Neuron (in vitro differentiated cells): ENCODE measurements around the gene DROSHA.

ENCODE experiments used
- H2AFZ ChIP-seq: one replicate; pipeline ENCODE4 v1.6.1; 2013; ENCODE audit warnings: low read depth, mild to moderate bottlenecking, inconsistent platforms, low read length, moderate library complexity
- H3K27me3 ChIP-seq: one replicate; pipeline ENCODE4 v1.6.1; 2013; ENCODE audit warnings: low read length; ENCODE audit not compliant: insufficient read depth
- H3K36me3 ChIP-seq: one replicate; pipeline ENCODE4 v1.6.1; 2013; ENCODE audit warnings: low read length; ENCODE audit not compliant: insufficient read depth
- H3K4me1 ChIP-seq: one replicate; pipeline ENCODE4 v1.6.1; 2013; ENCODE audit warnings: low read length; ENCODE audit not compliant: insufficient read depth
- H3K4me3 ChIP-seq: 2 replicates; pipeline ENCODE4 v1.5.1; 2013; ENCODE audit warnings: mild to moderate bottlenecking, low read length, moderate library complexity
- H3K9me3 ChIP-seq: one replicate; pipeline ENCODE4 v1.6.1; 2013; ENCODE audit warnings: low read length

Gene DROSHA

DNA sequence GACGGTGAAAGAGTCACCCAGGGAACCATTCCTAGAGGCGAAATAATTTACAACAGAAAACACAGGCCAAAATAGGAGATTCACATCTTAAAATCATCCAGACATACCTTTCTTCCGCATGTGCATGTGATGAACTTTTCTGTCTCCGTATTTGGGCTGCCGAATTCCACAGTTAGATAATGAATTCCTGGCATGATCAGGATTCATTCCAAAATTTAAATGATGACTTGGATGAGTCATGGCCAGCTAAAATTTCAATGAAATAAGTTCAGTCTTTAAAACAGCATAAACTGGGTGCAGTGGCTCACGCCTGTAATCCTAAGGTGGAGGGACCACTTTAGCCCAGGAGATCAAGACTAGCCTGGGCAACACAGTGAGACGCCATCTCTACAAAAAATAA, 82.7 kb downstream of the DROSHA start:
- no peaks in the 10 kb centered on the region for H3K27me3 ChIP-seq
- peaks cover 55% of the 10 kb centered on the region for H3K36me3 ChIP-seq
- H2AFZ ChIP-seq, result no peak overlapping the region
- peaks cover 6% of the 10 kb centered on the region for H3K9me3 ChIP-seq
- H3K4me3 ChIP-seq, result no peak overlapping the region
- no peaks in the 10 kb centered on the region for H3K4me1 ChIP-seq

DNA sequence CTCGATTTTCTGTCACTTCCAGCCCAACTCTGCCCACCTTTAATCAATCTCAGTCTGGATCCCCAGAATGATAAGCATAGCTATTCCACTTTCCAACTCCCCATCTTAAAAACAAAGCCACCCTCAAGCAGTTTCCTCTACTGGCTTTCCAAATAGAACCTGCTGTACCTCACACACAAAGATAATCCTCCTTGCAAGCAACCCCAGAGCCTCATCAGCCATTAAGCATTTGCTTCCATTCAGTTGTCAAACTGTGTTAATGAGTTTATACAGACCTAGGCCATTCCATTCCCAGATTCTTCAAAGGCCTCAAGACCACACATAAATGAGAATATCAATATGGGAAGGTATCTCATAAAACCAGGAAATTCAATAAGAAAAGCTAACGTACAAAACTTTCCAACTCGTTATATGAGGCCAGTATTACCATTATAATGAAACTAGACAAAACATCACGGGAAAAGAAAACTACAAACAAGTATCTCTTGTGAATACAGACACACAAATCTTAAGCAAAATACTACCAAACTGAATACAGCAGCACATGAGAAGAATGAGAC, 86.8 kb downstream of the DROSHA start:
- Histone ChIP-seq H3K27me3 (no peaks in the 10 kb centered on the region), H3K36me3 (peaks cover 38% of the 10 kb centered on the region), H3K4me3 (no peak overlapping the region), H2AFZ (no peak overlapping the region), H3K4me1 (no peaks in the 10 kb centered on the region), H3K9me3 (peaks cover 4% of the 10 kb centered on the region)

GRCh38 chr5:31443572-31443971, 88.3 kb downstream of the DROSHA start:
- H2AFZ ChIP-seq, result no peak overlapping the region
- H3K4me3 ChIP-seq, result no peak overlapping the region
- H3K36me3 ChIP-seq, result peaks cover 33% of the 10 kb centered on the region
- H3K27me3 ChIP-seq, result no peaks in the 10 kb centered on the region
- H3K4me1 ChIP-seq, result no peaks in the 10 kb centered on the region
- peaks cover 4% of the 10 kb centered on the region for H3K9me3 ChIP-seq

DNA sequence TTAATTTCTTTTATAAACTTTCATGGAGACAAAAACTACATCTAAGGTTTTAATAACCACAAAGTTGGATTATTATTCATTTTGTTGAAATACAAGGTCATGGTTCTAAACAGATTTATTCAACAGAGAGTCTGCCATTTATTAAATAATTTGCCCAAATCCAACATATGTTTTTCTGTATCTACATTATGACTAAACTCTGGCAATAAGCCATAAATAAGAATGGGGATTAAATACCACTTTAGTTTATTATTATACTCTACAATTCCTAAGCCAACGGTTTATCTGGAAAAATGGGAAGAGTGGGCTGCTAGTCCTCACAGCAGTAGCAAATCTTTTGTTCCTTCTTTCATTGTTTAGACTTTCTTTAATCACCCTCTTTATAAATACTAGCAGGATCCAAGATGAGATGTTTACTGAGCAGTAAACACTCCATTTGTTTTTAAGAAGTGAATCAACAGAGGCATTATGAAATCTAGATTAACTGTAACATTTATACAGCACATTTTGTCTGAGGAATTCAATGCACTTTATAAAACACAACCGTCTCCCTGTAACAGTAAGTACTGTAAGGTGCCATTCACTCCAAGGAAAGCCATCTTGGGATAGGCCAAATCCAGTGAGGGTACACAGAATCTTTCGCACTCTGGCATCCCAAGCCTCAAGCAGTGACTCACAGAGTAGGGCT, 89.7 kb downstream of the DROSHA start:
- H2AFZ ChIP-seq, result no peak overlapping the region
- H3K4me3 ChIP-seq, result no peak overlapping the region
- H3K4me1 ChIP-seq, result no peaks in the 10 kb centered on the region
- H3K36me3 ChIP-seq, result peaks cover 27% of the 10 kb centered on the region
- H3K9me3 ChIP-seq, result peaks cover 2% of the 10 kb centered on the region
- no peaks in the 10 kb centered on the region for H3K27me3 ChIP-seq

- Histone ChIP-seq H3K9me3 (no peaks in the 10 kb centered on the region), H2AFZ (no peak overlapping the region), H3K4me1 (no peaks in the 10 kb centered on the region), H3K4me3 (no peak overlapping the region), H3K36me3 (peaks cover 50% of the 10 kb centered on the region), H3K27me3 (no peaks in the 10 kb centered on the region)
Observed at GRCh38 chr5:31436851-31437250, 95.0 kb downstream of the DROSHA start.

DNA sequence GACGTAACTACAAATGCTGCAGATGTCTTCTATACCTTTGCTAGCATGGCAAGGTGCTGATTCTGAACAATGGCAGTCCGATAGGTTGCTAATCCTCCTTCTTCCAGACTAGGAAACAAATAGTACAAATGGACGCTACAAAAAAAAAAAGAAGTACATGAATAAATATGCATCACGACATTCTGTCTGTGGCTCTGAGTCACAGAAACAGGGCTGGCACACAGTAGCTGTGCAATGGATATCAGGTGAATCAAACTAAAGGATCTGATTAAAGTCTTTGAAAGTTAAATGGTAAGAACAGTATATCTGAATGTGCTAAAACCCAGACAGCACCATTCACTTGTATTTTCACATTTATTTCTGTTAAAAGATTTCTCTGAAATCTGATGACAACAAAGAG, 96.2 kb downstream of the DROSHA start:
- H2AFZ ChIP-seq, result no peak overlapping the region
- H3K4me1 ChIP-seq, result no peaks in the 10 kb centered on the region
- no peaks in the 10 kb centered on the region for H3K9me3 ChIP-seq
- H3K4me3 ChIP-seq, result no peak overlapping the region
- H3K36me3 ChIP-seq, result peaks cover 59% of the 10 kb centered on the region
- H3K27me3 ChIP-seq, result no peaks in the 10 kb centered on the region

- Histone ChIP-seq H3K4me1 (no peaks in the 10 kb centered on the region), H3K4me3 (no peak overlapping the region), H2AFZ (no peak overlapping the region), H3K27me3 (no peaks in the 10 kb centered on the region), H3K36me3 (peaks cover 59% of the 10 kb centered on the region), H3K9me3 (no peaks in the 10 kb centered on the region)
Observed at GRCh38 chr5:31434898-31435297, 97.0 kb downstream of the DROSHA start.

DNA sequence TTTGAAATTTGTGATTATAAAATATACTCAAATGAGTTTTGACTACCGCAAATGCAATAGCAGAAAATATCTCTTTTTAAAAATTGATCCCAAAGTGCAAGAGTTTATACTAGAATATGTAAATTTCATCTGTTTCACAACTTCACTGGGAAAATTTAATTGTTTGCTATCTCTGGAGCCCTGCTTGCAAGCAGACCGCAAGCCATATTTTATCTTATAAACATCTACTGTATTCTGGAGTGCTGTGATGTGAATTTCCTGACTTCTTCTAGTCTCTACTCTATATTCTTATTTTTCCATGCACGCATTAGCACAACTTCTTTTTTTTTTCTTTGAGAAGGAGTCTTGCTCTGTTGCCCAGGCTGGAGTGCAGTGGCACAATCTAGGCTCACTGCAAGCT, 98.7 kb downstream of the DROSHA start:
- no peaks in the 10 kb centered on the region for H3K27me3 ChIP-seq
- H3K4me3 ChIP-seq, result no peak overlapping the region
- H3K4me1 ChIP-seq, result no peaks in the 10 kb centered on the region
- no peak overlapping the region for H2AFZ ChIP-seq
- H3K9me3 ChIP-seq, result no peaks in the 10 kb centered on the region
- peaks cover 51% of the 10 kb centered on the region for H3K36me3 ChIP-seq

DNA sequence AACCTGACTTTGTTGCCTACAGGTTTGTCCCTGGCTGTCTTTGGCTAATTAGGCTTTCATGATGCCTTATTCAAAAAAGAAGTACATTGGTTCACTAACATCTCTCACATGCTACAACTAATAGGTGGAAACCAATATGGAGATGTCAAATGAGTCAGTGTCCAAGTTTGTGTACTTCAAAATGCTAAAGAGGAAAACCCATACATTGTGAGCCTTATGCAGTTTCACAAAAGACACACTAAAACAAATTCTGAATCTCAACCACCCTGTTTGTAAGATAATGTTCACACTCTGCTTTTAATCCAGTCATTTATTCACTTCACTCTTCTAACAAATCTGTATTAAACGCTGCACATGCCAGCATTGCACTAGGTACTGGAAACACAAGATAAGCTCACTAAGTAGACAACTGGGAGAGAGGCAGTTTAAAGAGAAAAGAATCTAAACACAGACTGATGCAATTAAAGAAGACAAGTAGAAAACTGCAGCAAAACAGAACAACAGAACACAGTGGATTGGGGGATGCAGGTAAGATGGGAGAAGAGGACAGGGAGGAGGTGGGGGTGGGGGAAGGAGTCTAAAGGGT, 104.1 kb downstream of the DROSHA start:
- no peaks in the 10 kb centered on the region for H3K4me1 ChIP-seq
- no peak overlapping the region for H3K4me3 ChIP-seq
- peaks cover 29% of the 10 kb centered on the region for H3K36me3 ChIP-seq
- H2AFZ ChIP-seq, result no peak overlapping the region
- no peaks in the 10 kb centered on the region for H3K9me3 ChIP-seq
- H3K27me3 ChIP-seq, result no peaks in the 10 kb centered on the region

GRCh38 chr5:31427013-31427723, 104.7 kb downstream of the DROSHA start:
- no peaks in the 10 kb centered on the region for H3K27me3 ChIP-seq
- H3K4me1 ChIP-seq, result no peaks in the 10 kb centered on the region
- H3K4me3 ChIP-seq, result no peak overlapping the region
- no peaks in the 10 kb centered on the region for H3K9me3 ChIP-seq
- no peak overlapping the region for H2AFZ ChIP-seq
- peaks cover 30% of the 10 kb centered on the region for H3K36me3 ChIP-seq

DNA sequence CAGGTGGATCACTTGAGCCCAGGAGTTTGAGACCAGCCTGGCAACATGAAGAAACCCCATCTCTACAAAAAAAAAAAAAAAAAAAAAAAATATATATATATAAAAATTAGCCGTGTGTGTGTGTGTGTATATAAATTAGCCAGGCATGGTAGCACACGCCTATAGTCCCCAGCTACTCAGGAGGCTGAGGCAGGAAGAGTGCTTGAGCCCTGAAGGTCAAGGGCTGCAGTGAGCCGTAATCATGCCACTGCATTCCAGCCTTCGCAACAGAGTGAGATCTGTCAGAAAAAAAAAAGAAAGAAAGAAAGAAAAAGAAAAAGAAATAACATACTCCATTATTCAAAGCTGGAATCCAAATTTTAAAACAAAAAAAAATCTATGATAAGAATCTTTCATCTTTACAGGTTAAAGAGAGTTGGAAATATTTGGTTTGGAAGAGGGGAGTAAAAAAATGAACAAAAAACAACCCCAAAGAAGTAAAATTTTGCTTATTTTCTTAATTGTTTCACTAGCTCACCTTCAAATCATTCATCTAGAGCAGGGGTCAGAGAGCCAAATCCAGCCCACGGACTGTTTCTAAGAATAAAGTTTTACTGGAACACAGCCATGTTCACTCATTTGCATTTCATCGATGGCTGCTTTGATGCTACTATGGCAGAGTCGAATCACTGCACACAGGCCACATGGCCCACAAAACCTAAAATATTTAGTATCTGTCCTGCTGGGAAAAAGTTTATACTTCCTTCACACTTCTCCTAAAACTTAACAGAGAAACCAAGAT, 109.9 kb downstream of the DROSHA start:
- H3K4me1 ChIP-seq, result no peaks in the 10 kb centered on the region
- H2AFZ ChIP-seq, result no peak overlapping the region
- H3K27me3 ChIP-seq, result no peaks in the 10 kb centered on the region
- no peaks in the 10 kb centered on the region for H3K9me3 ChIP-seq
- no peak overlapping the region for H3K4me3 ChIP-seq
- peaks cover 58% of the 10 kb centered on the region for H3K36me3 ChIP-seq

GRCh38 chr5:31417512-31417911, 114.4 kb downstream of the DROSHA start:
- Histone ChIP-seq H3K4me1 (no peaks in the 10 kb centered on the region), H3K9me3 (no peaks in the 10 kb centered on the region), H3K4me3 (no peak overlapping the region), H3K27me3 (no peaks in the 10 kb centered on the region), H3K36me3 (peaks cover 66% of the 10 kb centered on the region), H2AFZ (no peak overlapping the region)

- no peaks in the 10 kb centered on the region for H3K9me3 ChIP-seq
- peaks cover 67% of the 10 kb centered on the region for H3K36me3 ChIP-seq
- no peaks in the 10 kb centered on the region for H3K27me3 ChIP-seq
- no peak overlapping the region for H3K4me3 ChIP-seq
- H2AFZ ChIP-seq, result no peak overlapping the region
- H3K4me1 ChIP-seq, result no peaks in the 10 kb centered on the region
Observed at GRCh38 chr5:31416547-31416946, 115.3 kb downstream of the DROSHA start.
